ENCODE data around the gene GALNT3. TPM values are rescaled to one million over a fixed set of nuclear protein-coding genes. Genes with fewer than 3 reads are reported as not detected.

GALNT3 gene
- total RNA-seq, 1 donor from 2014 or later: 20.3 TPM

GRCh38 chr2:165796129-165796528 is 2.1 kb upstream of the GALNT3 start:
- DNase-seq: no peak

- DNase-seq: no peak
These were observed 964 bp upstream of the GALNT3 start for GRCh38 chr2:165795011-165795410.

- no peak for DNase-seq
These were observed 485 bp upstream of the GALNT3 start for GRCh38 chr2:165794536-165794928.

- no peak for DNase-seq
These were observed 777 bp downstream of the GALNT3 start for GRCh38 chr2:165793161-165793778.

GRCh38 chr2:165792104-165792454 is 2.0 kb downstream of the GALNT3 start:
- no peak for DNase-seq

GRCh38 chr2:165791421-165792103 is 2.5 kb downstream of the GALNT3 start:
- DNase-seq: no peak

- DNase-seq: no peak
These were observed 3.6 kb downstream of the GALNT3 start for GRCh38 chr2:165790466-165790865.

GRCh38 chr2:165787334-165787733 is 6.7 kb downstream of the GALNT3 start:
- DNase-seq: no peak

GRCh38 chr2:165779706-165780105 is 14.3 kb downstream of the GALNT3 start:
- no peak for DNase-seq

GRCh38 chr2:165778653-165779451 is 15.2 kb downstream of the GALNT3 start:
- DNase-seq: no peak

- no peak for DNase-seq
These were observed 15.9 kb downstream of the GALNT3 start for GRCh38 chr2:165778187-165778556.

- DNase-seq: no peak
These were observed 16.4 kb downstream of the GALNT3 start for GRCh38 chr2:165777522-165778186.

- DNase-seq: no peak
These were observed 17.3 kb downstream of the GALNT3 start for GRCh38 chr2:165776796-165777195.

- DNase-seq: no peak
These were observed 18.0 kb downstream of the GALNT3 start for GRCh38 chr2:165776013-165776412.

GRCh38 chr2:165773684-165774083 is 20.4 kb downstream of the GALNT3 start:
- DNase-seq: no peak

- DNase-seq: no peak
These were observed 21.9 kb downstream of the GALNT3 start for GRCh38 chr2:165772183-165772582.

GRCh38 chr2:165766326-165766927 is 27.6 kb downstream of the GALNT3 start:
- no peak for DNase-seq

GRCh38 chr2:165762723-165763122 is 31.3 kb downstream of the GALNT3 start:
- no peak for DNase-seq

GRCh38 chr2:165757906-165758675 is 36.0 kb downstream of the GALNT3 start:
- no peak for DNase-seq

GRCh38 chr2:165746501-165746900 is 47.5 kb downstream of the GALNT3 start:
- DNase-seq: no peak

- no peak for DNase-seq
These were observed 48.1 kb downstream of the GALNT3 start for GRCh38 chr2:165745916-165746315.

- DNase-seq: no peak
These were observed 50.6 kb downstream of the GALNT3 start for GRCh38 chr2:165743442-165743841.
